HG02943 (cell line): ENCODE results near the gene SMIM1.
"Not testable (repeated sequence)": the region's sequence is repeated elsewhere in the genome, so short reads cannot be mapped to it uniquely, and the experiment has no call there.

Experiments
- ATAC-seq: cut with Tn5 transposase; IDR thresholded peaks from one replicate; pipeline ENCODE4 v1.9.1; 2021; ENCODE audit warnings: mild to moderate bottlenecking, low read depth, moderate library complexity; ENCODE audit not compliant: unreplicated experiment

The SMIM1 gene

GRCh38 chr1:3789421-3790300 lies 17.1 kb downstream of the SMIM1 start:
- ATAC-seq: no peak

- no peak for ATAC-seq
Observed at GRCh38 chr1:3790500-3790923, 18.0 kb downstream of the SMIM1 start.

GRCh38 chr1:3790952-3791351 lies 18.4 kb downstream of the SMIM1 start:
- no peak for ATAC-seq

GRCh38 chr1:3795453-3796214 lies 23.1 kb downstream of the SMIM1 start:
- ATAC-seq: peak; percentile 18

- ATAC-seq: peak; percentile 96
Observed at GRCh38 chr1:3796215-3797061, 23.9 kb downstream of the SMIM1 start, which contains the start of gene LRRC47. TSS of gene LRRC47 (minus strand) at chr1:3796498. CDS start at chr1:3796476, 22 bp downstream.

GRCh38 chr1:3799976-3800685 lies 27.6 kb downstream of the SMIM1 start:
- ATAC-seq: no peak

- not testable (repeated sequence) for ATAC-seq
Observed at GRCh38 chr1:3800795-3801194, 28.2 kb downstream of the SMIM1 start.

- no peak for ATAC-seq
Observed at GRCh38 chr1:3803905-3804626, 31.5 kb downstream of the SMIM1 start.

- ATAC-seq: not testable (repeated sequence)
Observed at GRCh38 chr1:3804627-3804944, 32.0 kb downstream of the SMIM1 start.

- ATAC-seq: no peak
Observed at GRCh38 chr1:3805038-3805437, 32.5 kb downstream of the SMIM1 start.

- ATAC-seq: no peak
Observed at GRCh38 chr1:3807769-3808168, 35.2 kb downstream of the SMIM1 start.

GRCh38 chr1:3809680-3810079 lies 37.1 kb downstream of the SMIM1 start:
- ATAC-seq: no peak

GRCh38 chr1:3810149-3810761 lies 37.7 kb downstream of the SMIM1 start:
- ATAC-seq: not testable (repeated sequence)

GRCh38 chr1:3811595-3811911 lies 39.0 kb downstream of the SMIM1 start:
- no peak for ATAC-seq

GRCh38 chr1:3814065-3814464 lies 41.5 kb downstream of the SMIM1 start:
- ATAC-seq: no peak

GRCh38 chr1:3814771-3815561 lies 42.4 kb downstream of the SMIM1 start:
- ATAC-seq: no peak

GRCh38 chr1:3816331-3817137 lies 44.0 kb downstream of the SMIM1 start:
- no peak for ATAC-seq
